ENCODE results near the gene ACTR3. TPM values are rescaled to one million over a fixed set of nuclear protein-coding genes. Genes with fewer than 3 reads are reported as not detected.

ACTR3 gene
- total RNA-seq, 5 donors from 2014 or later (not counting 1 experiment from before 2014, with no cell fraction given), result 228 to 277 (median 255) TPM

GRCh38 chr2:113895301-113895700 lies 5.4 kb downstream of the ACTR3 start:
- H3K36me3 ChIP-seq (ENCODE audit: control insufficient read depth in 2 of 2, extremely low read depth in 1 of 2, insufficient read depth in 1 of 2, low read length in 1 of 2), result peaks cover 0 to 4% of the 10 kb centered on the region in 2 donors
- Mint-ChIP-seq H3K36me3 (peaks cover 25% of the 10 kb centered on the region), H3K4me3 (peak overlapping the region; percentile 65 to 96 (median 87)), H3K27ac (peak overlapping the region; percentile 82 to 84), H3K27me3 (no peaks in the 10 kb centered on the region), H3K9me3 (no peaks in the 10 kb centered on the region), H3K4me1 (peaks cover 88 to 92% (median 89%) of the 10 kb centered on the region in 3 donors)
- H3K27me3 ChIP-seq (replicated peaks in 1 of 2; ENCODE audit: control insufficient read depth in 2 of 2, extremely low read depth in 1 of 2, insufficient read depth in 2 of 2, low read length in 1 of 2), result no peaks in the 10 kb centered on the region
- POLR2A ChIA-PET, result interaction anchor here (0.5 to 1.0 kb wide), 3 partner anchors 18 to 35 kb away, joined by 3 to 4 read pairs (median 3); no protein-coding TSS in a partner anchor
- peak overlapping the region in 1 of 2 donors; percentile 0 for H3K4me3 ChIP-seq (ENCODE audit: control insufficient read depth in 1 of 2, extremely low read depth in 1 of 2, low read length in 1 of 2)
- WGBS (ENCODE audit: insufficient coverage), result 0% methylated on average over 1 of the region's 4 CpGs
- peak overlapping the region; percentile 1 for H3K27ac ChIP-seq (ENCODE audit: low read length)
- peaks cover 27 to 74% of the 10 kb centered on the region in 2 experiments for H3K4me1 ChIP-seq (ENCODE audit: control insufficient read depth in 1 of 2, extremely low read depth in 1 of 2, insufficient read depth in 2 of 2, low read length in 2 of 2)
- no peaks in the 10 kb centered on the region for H3K9me3 ChIP-seq
- CTCF ChIA-PET, result interaction anchor here in 1 of 2 donors (0.6 kb wide), 1 partner anchor 54 kb away, joined by 3 read pairs; no protein-coding TSS in a partner anchor
- ATAC-seq (replicated peaks in 1 of 4) (no peak), DNase-seq (no peak)

GRCh38 chr2:113895819-113896563 lies 6.1 kb downstream of the ACTR3 start:
- Histone ChIP-seq H3K4me3 (ENCODE audit: control insufficient read depth in 1 of 2, extremely low read depth in 1 of 2, low read length in 1 of 2) (no peak overlapping the region), H3K4me1 (ENCODE audit: control insufficient read depth in 1 of 2, extremely low read depth in 1 of 2, insufficient read depth in 2 of 2, low read length in 2 of 2) (peaks cover 31 to 78% of the 10 kb centered on the region in 2 experiments), H3K27ac (ENCODE audit: low read length) (no peak overlapping the region), H3K27me3 (replicated peaks in 1 of 2; ENCODE audit: control insufficient read depth in 2 of 2, extremely low read depth in 1 of 2, insufficient read depth in 2 of 2, low read length in 1 of 2) (no peaks in the 10 kb centered on the region), H3K9me3 (no peaks in the 10 kb centered on the region), H3K36me3 (ENCODE audit: control insufficient read depth in 2 of 2, extremely low read depth in 1 of 2, insufficient read depth in 1 of 2, low read length in 1 of 2) (peaks cover 4% of the 10 kb centered on the region in 2 donors)
- peak overlapping the region; percentile 82 to 84 for H3K27ac Mint-ChIP-seq
- no peaks in the 10 kb centered on the region for H3K9me3 Mint-ChIP-seq
- no CpG with 5 or more reads among the region's 1 CpG for WGBS (ENCODE audit: insufficient coverage)
- H3K4me1 Mint-ChIP-seq, result peaks cover 94 to 96% (median 95%) of the 10 kb centered on the region in 3 donors
- DNase-seq (no peak), ATAC-seq (replicated peaks in 1 of 4) (peak in 1 of 4 experiments; percentile 46)
- CTCF ChIA-PET, result interaction anchor here in 1 of 2 donors (0.6 kb wide), 1 partner anchor 54 kb away, joined by 3 read pairs; no protein-coding TSS in a partner anchor
- POLR2A ChIA-PET, result interaction anchor here in 1 of 2 donors (1.0 kb wide), 1 partner anchor 17 kb away, joined by 4 read pairs; no protein-coding TSS in a partner anchor
- no peaks in the 10 kb centered on the region for H3K27me3 Mint-ChIP-seq
- H3K36me3 Mint-ChIP-seq, result peaks cover 29% of the 10 kb centered on the region
- peak overlapping the region; percentile 65 to 96 (median 87) for H3K4me3 Mint-ChIP-seq

DNA sequence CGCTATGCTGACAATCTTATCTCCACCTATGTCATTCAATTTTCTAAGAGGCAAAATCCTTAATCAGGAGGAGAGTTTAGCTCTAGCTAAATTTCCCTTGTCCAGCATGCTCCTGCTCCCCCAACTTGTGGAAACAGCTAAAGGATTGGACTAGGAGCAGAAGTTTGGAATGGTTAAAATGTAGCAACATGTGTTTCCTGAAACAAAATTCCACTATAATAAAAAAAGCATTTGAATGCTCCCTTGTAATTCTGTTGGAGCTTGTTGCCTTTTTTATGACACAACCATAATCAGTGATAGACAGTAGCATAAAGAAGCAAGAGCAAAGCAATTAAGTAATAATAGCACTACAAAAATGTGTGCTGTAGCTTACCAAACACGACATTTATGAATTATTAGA lies 6.9 kb downstream of the ACTR3 start:
- Mint-ChIP-seq H3K27me3 (no peaks in the 10 kb centered on the region), H3K4me3 (peak overlapping the region; percentile 64 to 96 (median 87)), H3K4me1 (peaks cover 94 to 96% (median 96%) of the 10 kb centered on the region in 3 donors), H3K27ac (peak overlapping the region; percentile 70 to 77), H3K36me3 (peaks cover 29% of the 10 kb centered on the region), H3K9me3 (no peaks in the 10 kb centered on the region)
- ChIA-PET POLR2A (no interaction called here), CTCF (interaction anchor here in 1 of 2 donors (0.6 kb wide), 1 partner anchor 762 kb away, joined by 3 read pairs; no protein-coding TSS in a partner anchor)
- H3K4me3 ChIP-seq (ENCODE audit: control insufficient read depth in 1 of 2, extremely low read depth in 1 of 2, low read length in 1 of 2), result no peak overlapping the region
- H3K27ac ChIP-seq (ENCODE audit: low read length), result no peak overlapping the region
- H3K9me3 ChIP-seq, result no peaks in the 10 kb centered on the region
- peaks cover 34 to 82% of the 10 kb centered on the region in 2 experiments for H3K4me1 ChIP-seq (ENCODE audit: control insufficient read depth in 1 of 2, extremely low read depth in 1 of 2, insufficient read depth in 2 of 2, low read length in 2 of 2)
- no peak for ATAC-seq (replicated peaks in 1 of 4)
- no peaks in the 10 kb centered on the region for H3K27me3 ChIP-seq (replicated peaks in 1 of 2; ENCODE audit: control insufficient read depth in 2 of 2, extremely low read depth in 1 of 2, insufficient read depth in 2 of 2, low read length in 1 of 2)
- peaks cover 4 to 5% of the 10 kb centered on the region in 2 donors for H3K36me3 ChIP-seq (ENCODE audit: control insufficient read depth in 2 of 2, extremely low read depth in 1 of 2, insufficient read depth in 1 of 2, low read length in 1 of 2)
- no CpG with 5 or more reads among the region's 2 CpGs for WGBS (ENCODE audit: insufficient coverage)
- no peak for DNase-seq

GRCh38 chr2:113898081-113898480 lies 8.2 kb downstream of the ACTR3 start:
- H3K27me3 ChIP-seq (replicated peaks in 1 of 2; ENCODE audit: control insufficient read depth in 2 of 2, extremely low read depth in 1 of 2, insufficient read depth in 2 of 2, low read length in 1 of 2), result no peaks in the 10 kb centered on the region
- peaks cover 4 to 5% of the 10 kb centered on the region in 2 donors for H3K36me3 ChIP-seq (ENCODE audit: control insufficient read depth in 2 of 2, extremely low read depth in 1 of 2, insufficient read depth in 1 of 2, low read length in 1 of 2)
- H3K4me1 ChIP-seq (ENCODE audit: control insufficient read depth in 1 of 2, extremely low read depth in 1 of 2, insufficient read depth in 2 of 2, low read length in 2 of 2), result peaks cover 39 to 76% of the 10 kb centered on the region in 2 experiments
- peaks cover 23% of the 10 kb centered on the region for H3K36me3 Mint-ChIP-seq
- H3K27ac ChIP-seq (ENCODE audit: low read length), result no peak overlapping the region
- no peaks in the 10 kb centered on the region for H3K9me3 Mint-ChIP-seq
- H3K27me3 Mint-ChIP-seq, result no peaks in the 10 kb centered on the region
- H3K4me3 ChIP-seq (ENCODE audit: control insufficient read depth in 1 of 2, extremely low read depth in 1 of 2, low read length in 1 of 2), result no peak overlapping the region
- ChIA-PET CTCF (no interaction called here), POLR2A (interaction anchor here in 1 of 2 donors (0.5 to 1.0 kb wide), 2 partner anchors 9 to 1711 kb away, joined by 3 to 4 read pairs; no protein-coding TSS in a partner anchor)
- H3K4me3 Mint-ChIP-seq, result peak overlapping the region; percentile 51 to 87 (median 64)
- H3K27ac Mint-ChIP-seq, result peak overlapping the region in 1 of 2 donors; percentile 35
- DNase-seq (no peak), ATAC-seq (replicated peaks in 1 of 4) (no peak)
- no peaks in the 10 kb centered on the region for H3K9me3 ChIP-seq
- peaks cover 94 to 96% (median 96%) of the 10 kb centered on the region in 3 donors for H3K4me1 Mint-ChIP-seq

- H3K27me3 Mint-ChIP-seq, result no peaks in the 10 kb centered on the region
- Histone ChIP-seq H3K27ac (ENCODE audit: low read length) (no peak overlapping the region), H3K27me3 (replicated peaks in 1 of 2; ENCODE audit: control insufficient read depth in 2 of 2, extremely low read depth in 1 of 2, insufficient read depth in 2 of 2, low read length in 1 of 2) (no peaks in the 10 kb centered on the region), H3K36me3 (ENCODE audit: control insufficient read depth in 2 of 2, extremely low read depth in 1 of 2, insufficient read depth in 1 of 2, low read length in 1 of 2) (peaks cover 5 to 6% of the 10 kb centered on the region in 2 donors), H3K4me1 (ENCODE audit: control insufficient read depth in 1 of 2, extremely low read depth in 1 of 2, insufficient read depth in 2 of 2, low read length in 2 of 2) (peaks cover 40 to 72% of the 10 kb centered on the region in 2 experiments), H3K9me3 (no peaks in the 10 kb centered on the region), H3K4me3 (ENCODE audit: control insufficient read depth in 1 of 2, extremely low read depth in 1 of 2, low read length in 1 of 2) (no peak overlapping the region)
- H3K27ac Mint-ChIP-seq, result peak overlapping the region; percentile 7 to 36
- H3K4me3 Mint-ChIP-seq, result peak overlapping the region; percentile 17 to 87 (median 25)
- DNase-seq, result no peak
- CTCF ChIA-PET, result no interaction called here
- POLR2A ChIA-PET, result interaction anchor here in 1 of 2 donors (1.0 kb wide), 1 partner anchor 8 kb away, joined by 3 read pairs; no protein-coding TSS in a partner anchor
- peaks cover 19% of the 10 kb centered on the region for H3K36me3 Mint-ChIP-seq
- ATAC-seq (replicated peaks in 1 of 4), result no peak
- H3K9me3 Mint-ChIP-seq, result no peaks in the 10 kb centered on the region
- peaks cover 94 to 96% (median 96%) of the 10 kb centered on the region in 3 donors for H3K4me1 Mint-ChIP-seq
These were observed 9.3 kb downstream of the ACTR3 start for GRCh38 chr2:113899166-113899565.

DNA sequence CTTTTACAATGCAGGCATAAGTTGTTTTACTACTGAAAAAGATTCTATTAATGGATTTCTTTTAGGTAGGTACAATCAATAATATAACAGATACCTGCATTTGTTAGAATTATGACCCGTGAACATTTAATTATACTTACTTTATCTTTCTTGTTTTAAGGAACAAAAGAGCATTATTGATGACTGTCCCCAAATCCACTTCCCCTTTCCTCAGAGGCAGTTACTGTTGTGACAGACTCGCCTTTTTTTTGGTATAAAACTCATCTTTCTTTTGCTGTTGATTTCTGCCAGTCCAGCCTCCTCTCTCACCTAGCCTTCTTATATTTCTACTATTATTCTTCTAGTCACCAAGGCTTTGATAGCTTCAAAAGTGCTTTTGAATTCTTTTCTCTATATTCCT lies 12.1 kb downstream of the ACTR3 start:
- CTCF ChIA-PET, result no interaction called here
- DNase-seq, result no peak
- Mint-ChIP-seq H3K9me3 (no peaks in the 10 kb centered on the region), H3K4me3 (peak overlapping the region; percentile 38 to 87 (median 71)), H3K4me1 (peaks cover 94% of the 10 kb centered on the region in 3 donors), H3K27me3 (no peaks in the 10 kb centered on the region), H3K36me3 (peaks cover 32% of the 10 kb centered on the region), H3K27ac (peak overlapping the region; percentile 33 to 57)
- Histone ChIP-seq H3K36me3 (ENCODE audit: control insufficient read depth in 2 of 2, extremely low read depth in 1 of 2, insufficient read depth in 1 of 2, low read length in 1 of 2) (peaks cover 5 to 7% of the 10 kb centered on the region in 2 donors), H3K27ac (ENCODE audit: low read length) (no peak overlapping the region), H3K4me3 (ENCODE audit: control insufficient read depth in 1 of 2, extremely low read depth in 1 of 2, low read length in 1 of 2) (no peak overlapping the region), H3K4me1 (ENCODE audit: control insufficient read depth in 1 of 2, extremely low read depth in 1 of 2, insufficient read depth in 2 of 2, low read length in 2 of 2) (peaks cover 34 to 56% of the 10 kb centered on the region in 2 experiments), H3K27me3 (replicated peaks in 1 of 2; ENCODE audit: control insufficient read depth in 2 of 2, extremely low read depth in 1 of 2, insufficient read depth in 2 of 2, low read length in 1 of 2) (no peaks in the 10 kb centered on the region), H3K9me3 (no peaks in the 10 kb centered on the region)
- ATAC-seq (replicated peaks in 1 of 4), result no peak
- WGBS (ENCODE audit: insufficient coverage), result 50% methylated on average over 1 of the region's 2 CpGs
- POLR2A ChIA-PET, result interaction anchor here in 1 of 2 donors (0.6 kb wide), 2 partner anchors 26 to 1251 kb away, joined by 3 read pairs; no protein-coding TSS in a partner anchor
